Measurements from ENCODE around the gene SLC35G6.

Gene SLC35G6

DNA sequence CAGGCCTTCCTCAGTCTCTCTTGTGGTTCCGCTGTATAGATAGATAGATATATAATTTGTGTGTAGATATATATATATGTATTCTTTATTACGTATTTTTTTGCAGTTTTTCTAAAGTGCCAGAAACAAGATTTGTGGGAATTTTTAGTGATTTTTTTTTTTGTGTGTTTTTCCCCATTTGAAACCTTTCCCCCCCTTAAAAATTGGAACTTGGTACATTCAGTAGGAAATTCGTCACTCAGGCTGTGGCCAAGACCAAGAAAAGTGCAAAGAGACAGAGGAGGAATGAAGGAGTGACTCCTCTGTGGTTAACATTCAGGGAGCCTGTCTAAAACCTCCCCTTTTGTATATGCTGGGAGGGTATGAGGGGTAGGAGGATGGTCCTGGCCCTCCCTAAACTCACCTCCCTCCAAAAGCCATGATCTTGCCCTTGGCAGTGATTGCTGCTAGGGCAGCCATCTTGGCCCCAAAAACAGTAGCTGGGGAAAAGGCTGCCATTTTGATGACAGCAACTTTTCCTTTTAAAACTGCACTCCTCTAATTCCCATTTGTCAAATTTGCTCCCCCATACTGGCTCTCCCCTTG lies 21.2 kb upstream of the SLC35G6 start:
- ChIA-PET CTCF (no interaction called here), POLR2A (no interaction called here)

DNA sequence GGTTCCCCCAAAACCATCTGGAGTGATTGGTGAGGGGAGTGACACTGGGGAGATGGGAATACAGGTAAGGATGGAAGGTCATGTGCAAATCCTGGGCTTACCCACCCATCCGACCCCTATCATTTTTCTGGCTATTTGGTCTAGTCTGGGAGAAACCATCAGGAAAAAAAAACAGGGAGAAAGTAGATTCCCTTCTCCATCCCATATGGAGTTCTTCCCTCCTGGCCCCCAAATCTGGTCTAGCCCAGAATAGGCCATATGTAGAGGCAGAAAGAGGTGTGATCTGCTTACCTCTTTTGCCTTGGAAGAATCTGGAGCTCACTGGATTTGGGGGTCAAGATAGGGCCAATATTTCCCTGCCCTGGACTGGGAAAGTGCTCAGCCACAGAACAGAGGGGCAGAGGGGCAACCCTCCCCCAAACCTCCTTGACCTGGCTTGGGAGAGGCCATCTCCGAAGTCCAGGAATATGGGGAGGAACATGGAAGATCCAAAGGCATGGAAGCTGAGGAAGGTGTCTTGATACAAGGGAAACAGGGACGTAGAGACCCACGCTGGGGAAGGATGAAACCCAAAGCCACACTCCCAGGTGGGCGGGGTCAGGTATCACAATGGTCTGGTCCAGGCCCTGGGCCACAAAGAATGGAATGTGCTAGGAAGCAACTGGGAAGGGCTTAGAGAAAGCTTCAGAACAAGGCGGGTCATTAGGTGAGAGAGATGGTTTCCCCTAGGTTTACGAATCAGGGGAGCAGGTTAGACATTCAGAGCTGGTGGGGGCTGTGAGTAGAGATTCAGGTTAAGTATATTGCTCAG lies 20.2 kb upstream of the SLC35G6 start:
- ChIA-PET POLR2A (interaction anchor here (0.5 kb wide), 1 partner anchor 39 kb away, joined by 3 read pairs; no protein-coding TSS in a partner anchor), CTCF (interaction anchor here (0.6 to 2.0 kb wide), 2 partner anchors 16 to 24 kb away, joined by 3 to 6 read pairs; no protein-coding TSS in a partner anchor)
- DNase-seq (ENCODE audit: extremely low spot score): no peak
- TF ChIP-seq, protein P1, sequence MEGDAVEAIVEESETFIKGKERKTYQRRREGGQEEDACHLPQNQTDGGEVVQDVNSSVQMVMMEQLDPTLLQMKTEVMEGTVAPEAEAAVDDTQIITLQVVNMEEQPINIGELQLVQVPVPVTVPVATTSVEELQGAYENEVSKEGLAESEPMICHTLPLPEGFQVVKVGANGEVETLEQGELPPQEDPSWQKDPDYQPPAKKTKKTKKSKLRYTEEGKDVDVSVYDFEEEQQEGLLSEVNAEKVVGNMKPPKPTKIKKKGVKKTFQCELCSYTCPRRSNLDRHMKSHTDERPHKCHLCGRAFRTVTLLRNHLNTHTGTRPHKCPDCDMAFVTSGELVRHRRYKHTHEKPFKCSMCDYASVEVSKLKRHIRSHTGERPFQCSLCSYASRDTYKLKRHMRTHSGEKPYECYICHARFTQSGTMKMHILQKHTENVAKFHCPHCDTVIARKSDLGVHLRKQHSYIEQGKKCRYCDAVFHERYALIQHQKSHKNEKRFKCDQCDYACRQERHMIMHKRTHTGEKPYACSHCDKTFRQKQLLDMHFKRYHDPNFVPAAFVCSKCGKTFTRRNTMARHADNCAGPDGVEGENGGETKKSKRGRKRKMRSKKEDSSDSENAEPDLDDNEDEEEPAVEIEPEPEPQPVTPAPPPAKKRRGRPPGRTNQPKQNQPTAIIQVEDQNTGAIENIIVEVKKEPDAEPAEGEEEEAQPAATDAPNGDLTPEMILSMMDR (IDR thresholded peaks at IDR 0.05; ENCODE audit: control extremely low read depth, extremely low read depth, low read depth, missing control alignments): no peak

More for the DNA sequence above, 21.2 kb upstream of the SLC35G6 start:
- TF ChIP-seq, protein P1 (IDR thresholded peaks at IDR 0.05; ENCODE audit: control extremely low read depth, extremely low read depth, low read depth, missing control alignments): no peak
- DNase-seq (ENCODE audit: extremely low spot score): no peak

DNA sequence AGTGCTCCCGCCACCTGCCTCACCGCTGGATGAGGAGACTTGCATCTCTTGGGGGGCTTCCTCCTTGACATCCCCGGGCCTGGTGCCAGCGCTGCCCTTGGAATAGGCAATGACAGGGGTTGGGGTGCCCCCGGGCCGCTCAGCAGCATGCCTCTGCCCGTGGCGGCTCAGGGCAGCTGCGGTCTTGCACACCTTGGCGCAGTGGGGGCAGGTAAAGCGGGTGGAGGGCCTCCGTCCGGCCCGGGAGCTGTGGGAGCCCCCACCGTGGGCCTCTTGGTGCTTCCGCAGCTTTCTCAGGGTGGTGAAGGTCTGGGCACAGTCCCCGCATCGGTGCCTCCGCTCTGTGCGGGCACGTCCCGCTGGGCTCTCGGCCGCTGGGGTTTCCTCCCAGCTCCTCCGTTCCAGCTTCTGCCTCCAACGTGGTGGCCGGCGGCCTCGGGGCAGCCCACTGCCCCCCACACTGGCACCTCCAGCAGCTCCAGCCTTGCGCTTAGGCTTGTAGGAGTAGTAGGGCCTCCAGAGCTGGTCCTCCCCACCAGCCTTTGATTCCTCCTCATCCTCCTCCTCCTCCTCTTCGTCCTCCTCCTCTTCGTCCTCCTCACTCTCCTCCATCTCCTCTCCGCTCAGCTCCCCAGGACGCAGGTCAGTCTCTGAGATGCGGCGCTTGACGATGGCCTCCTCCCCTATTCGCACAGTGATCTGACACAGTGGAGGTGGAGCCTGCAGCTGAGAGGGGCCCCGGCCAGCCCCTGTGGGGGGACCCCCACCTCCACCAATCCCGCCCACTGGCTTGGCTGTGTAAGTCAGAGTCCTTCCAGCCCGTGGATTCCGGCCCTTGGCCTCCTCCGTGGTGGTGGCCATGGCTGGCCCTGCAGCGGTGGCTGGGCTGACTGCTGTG lies 18.5 kb upstream of the SLC35G6 start:
- no peak for DNase-seq (ENCODE audit: extremely low spot score)
- TF ChIP-seq, protein P1 (IDR thresholded peaks at IDR 0.05; ENCODE audit: control extremely low read depth, extremely low read depth, low read depth, missing control alignments): no peak
- POLR2A ChIA-PET: interaction anchor here (0.5 to 1.0 kb wide), 3 partner anchors 22 to 23 kb away, joined by 3 to 6 read pairs (median 3); partner anchors contain the start of gene POLR2A
- CTCF ChIA-PET: interaction anchor here (0.9 to 2.0 kb wide), 5 partner anchors 14 to 127 kb away, joined by 3 to 6 read pairs (median 3); partner anchors contain the start of gene SOX15

DNA sequence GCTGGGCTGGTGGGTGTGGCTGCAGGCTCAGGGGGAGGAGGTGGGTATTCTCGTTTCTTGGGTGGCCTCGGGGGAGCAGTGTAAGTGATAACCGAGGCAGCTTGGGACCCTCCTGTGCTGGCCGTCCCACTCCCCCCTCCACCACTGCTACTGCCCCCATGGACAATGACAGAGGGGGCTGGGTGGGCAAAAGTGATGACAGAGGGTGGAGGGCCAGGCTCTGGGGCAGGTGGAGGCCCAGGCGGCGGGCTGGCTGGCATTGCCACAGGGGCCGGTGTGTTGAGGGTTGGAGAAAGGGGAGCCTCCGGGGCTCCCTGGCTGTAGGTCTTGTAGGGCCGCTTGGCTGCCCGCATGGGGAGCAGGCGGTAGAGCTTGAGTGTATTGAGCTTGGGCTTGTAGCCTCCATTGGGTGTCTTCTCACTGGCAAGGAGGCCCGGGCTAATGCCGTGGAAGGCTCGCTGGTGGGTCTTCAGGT lies 17.8 kb upstream of the SLC35G6 start:
- ChIA-PET CTCF (interaction anchor here (1.1 to 2.0 kb wide), 2 partner anchors 13 to 108 kb away, joined by 3 to 6 read pairs; no protein-coding TSS in a partner anchor), POLR2A (interaction anchor here (0.5 to 0.8 kb wide), 3 partner anchors 18 to 22 kb away, joined by 3 to 8 read pairs (median 6); partner anchors contain the start of gene POLR2A)
- DNase-seq (ENCODE audit: extremely low spot score): no peak
- TF ChIP-seq, protein P1 (IDR thresholded peaks at IDR 0.05; ENCODE audit: control extremely low read depth, extremely low read depth, low read depth, missing control alignments): no peak

DNA sequence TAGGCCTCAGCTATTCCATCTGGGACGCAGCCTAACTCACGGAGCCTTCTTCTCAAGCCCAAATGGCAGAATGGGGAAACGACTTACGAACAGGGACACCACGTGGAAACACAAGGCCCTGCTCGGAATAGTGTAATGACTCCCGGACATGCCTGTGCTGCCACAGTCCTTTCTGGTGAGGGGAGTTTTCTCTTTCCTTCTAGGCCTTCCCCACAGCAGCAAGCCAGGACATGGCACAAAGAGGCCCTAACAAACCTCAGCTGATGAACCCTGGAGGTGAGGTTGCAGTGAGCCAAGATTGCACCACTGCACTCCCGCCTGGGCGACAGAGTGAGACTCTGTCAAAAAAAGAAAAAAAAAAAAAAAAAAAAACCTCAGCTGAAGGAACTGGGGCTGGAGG lies 17.2 kb upstream of the SLC35G6 start:
- DNase-seq (ENCODE audit: extremely low spot score): no peak
- ChIA-PET POLR2A (interaction anchor here (0.6 to 0.8 kb wide), 2 partner anchors 19 to 98 kb away, joined by 4 to 8 read pairs; no protein-coding TSS in a partner anchor), CTCF (interaction anchor here (1.9 kb wide), 1 partner anchor 12 kb away, joined by 4 read pairs; no protein-coding TSS in a partner anchor)
- TF ChIP-seq, protein P1 (IDR thresholded peaks at IDR 0.05; ENCODE audit: control extremely low read depth, extremely low read depth, low read depth, missing control alignments): no peak
